Measurements from ENCODE around the gene ABLIM2. TPM values are rescaled to one million over a fixed set of nuclear protein-coding genes. Genes with fewer than 3 reads are reported as not detected.

Gene ABLIM2
- total RNA-seq, 4 donors from 2014 or later, result 9.2 to 24.0 (median 12.3) TPM

DNA sequence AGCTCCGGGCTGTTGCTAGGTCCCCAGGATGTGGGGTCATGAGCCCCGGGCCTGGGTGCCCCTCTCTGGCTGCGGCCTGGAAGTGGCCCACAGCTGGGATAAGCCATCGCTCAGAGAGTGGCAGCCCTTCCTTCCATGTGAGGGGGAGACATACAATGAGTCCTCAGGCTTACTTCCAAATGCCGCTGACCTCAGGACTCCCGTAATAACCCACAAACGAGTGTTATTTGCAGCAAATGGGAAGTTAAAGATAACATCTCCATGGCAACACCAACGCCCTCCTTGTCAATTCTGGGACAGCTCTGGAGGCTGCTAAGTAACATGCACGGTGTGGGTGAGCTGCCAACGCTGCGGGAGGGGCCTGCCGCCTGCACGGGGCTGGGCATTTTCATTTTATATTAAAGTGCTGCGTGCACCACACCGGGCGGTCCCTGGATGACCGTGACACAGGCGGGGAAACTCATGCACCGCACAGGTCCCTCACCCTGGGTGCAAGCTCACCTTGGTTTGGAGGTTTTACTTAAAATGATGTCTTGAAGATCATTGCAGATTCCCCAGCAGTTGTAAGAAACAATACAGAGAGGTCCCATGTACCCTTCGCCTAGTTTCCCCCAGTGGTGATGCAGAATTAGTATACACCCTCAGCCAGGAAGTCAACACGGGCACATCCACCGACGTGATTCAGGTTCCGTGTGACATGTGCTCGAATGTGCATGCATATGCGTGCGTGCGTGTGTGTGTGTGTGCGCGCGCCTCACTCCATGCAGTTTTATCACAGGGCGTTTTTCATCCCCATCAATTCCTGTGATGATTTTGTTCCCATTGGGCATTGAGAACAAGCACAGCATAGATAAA, 79.4 kb downstream of the ABLIM2 start:
- Histone ChIP-seq H3K27me3 (no peaks in the 10 kb centered on the region), H3K4me3 (replicated peaks in 1 of 3) (no peak overlapping the region), H3K27ac (no peak overlapping the region), H3K36me3 (no peaks in the 10 kb centered on the region), H3K9me3 (no peaks in the 10 kb centered on the region), H3K4me1 (peaks cover 0 to 17% of the 10 kb centered on the region in 2 donors)
- intact Hi-C loops (cut with DNase I), result no loop called here
- TF ChIP-seq, protein P1, sequence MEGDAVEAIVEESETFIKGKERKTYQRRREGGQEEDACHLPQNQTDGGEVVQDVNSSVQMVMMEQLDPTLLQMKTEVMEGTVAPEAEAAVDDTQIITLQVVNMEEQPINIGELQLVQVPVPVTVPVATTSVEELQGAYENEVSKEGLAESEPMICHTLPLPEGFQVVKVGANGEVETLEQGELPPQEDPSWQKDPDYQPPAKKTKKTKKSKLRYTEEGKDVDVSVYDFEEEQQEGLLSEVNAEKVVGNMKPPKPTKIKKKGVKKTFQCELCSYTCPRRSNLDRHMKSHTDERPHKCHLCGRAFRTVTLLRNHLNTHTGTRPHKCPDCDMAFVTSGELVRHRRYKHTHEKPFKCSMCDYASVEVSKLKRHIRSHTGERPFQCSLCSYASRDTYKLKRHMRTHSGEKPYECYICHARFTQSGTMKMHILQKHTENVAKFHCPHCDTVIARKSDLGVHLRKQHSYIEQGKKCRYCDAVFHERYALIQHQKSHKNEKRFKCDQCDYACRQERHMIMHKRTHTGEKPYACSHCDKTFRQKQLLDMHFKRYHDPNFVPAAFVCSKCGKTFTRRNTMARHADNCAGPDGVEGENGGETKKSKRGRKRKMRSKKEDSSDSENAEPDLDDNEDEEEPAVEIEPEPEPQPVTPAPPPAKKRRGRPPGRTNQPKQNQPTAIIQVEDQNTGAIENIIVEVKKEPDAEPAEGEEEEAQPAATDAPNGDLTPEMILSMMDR (IDR thresholded peaks at IDR 0.05), result no peak
- no peak for TF ChIP-seq POLR2A (IDR thresholded peaks at IDR 0.05)
- WGBS, 2 donors, result 71 to 73% methylated on average over 20 to 32 of the region's 32 CpGs
- DNase-seq, result no peak

DNA sequence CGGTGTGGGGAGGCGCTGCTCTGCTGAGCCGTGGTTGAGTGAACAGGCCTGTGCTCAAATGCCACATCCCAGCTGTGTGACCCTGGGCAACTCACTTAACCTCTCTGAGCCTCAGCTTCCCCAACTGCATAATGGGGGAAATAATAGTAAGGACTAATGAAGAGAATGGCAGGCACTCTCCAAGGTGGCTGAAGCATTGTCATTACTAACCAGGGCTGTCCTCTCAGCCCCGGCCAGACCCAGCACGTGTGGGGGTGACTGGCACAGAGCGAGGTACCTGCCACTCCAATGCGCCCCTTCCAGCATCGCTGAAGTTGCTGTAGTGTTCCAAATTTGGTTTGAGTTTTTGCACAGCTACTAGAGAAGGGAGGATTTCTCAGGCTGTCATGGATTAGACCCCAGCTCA, 80.0 kb downstream of the ABLIM2 start:
- Histone ChIP-seq H3K36me3 (no peaks in the 10 kb centered on the region), H3K27me3 (no peaks in the 10 kb centered on the region), H3K4me3 (replicated peaks in 1 of 3) (no peak overlapping the region), H3K9me3 (no peaks in the 10 kb centered on the region), H3K4me1 (peaks cover 0 to 17% of the 10 kb centered on the region in 2 donors), H3K27ac (no peak overlapping the region)
- no peak for DNase-seq
- intact Hi-C loops (cut with DNase I), result no loop called here
- WGBS, 2 donors, result 86 to 88% methylated on average over 5 to 8 of the region's 8 CpGs
- TF ChIP-seq POLR2A (IDR thresholded peaks at IDR 0.05), result no peak
- TF ChIP-seq, protein P1 (IDR thresholded peaks at IDR 0.05), result no peak

DNA sequence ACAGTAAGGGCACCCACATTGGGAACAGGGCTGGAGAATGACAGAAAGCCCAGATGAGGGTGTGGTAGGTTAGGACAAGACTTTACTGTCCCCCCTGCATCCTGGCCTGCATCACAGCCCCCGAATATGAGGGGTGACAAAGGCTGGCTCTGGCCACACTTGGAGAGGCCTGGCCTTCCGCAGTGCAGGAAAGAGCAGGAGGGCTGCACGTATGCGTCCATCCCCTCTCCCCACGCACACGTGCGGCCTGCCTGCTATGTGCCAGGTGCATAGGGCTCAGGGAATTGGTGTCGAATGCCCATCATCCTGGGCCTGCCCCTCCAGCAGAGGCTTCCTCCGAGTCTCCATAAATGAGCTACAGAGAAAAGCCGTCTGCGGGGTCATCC, 80.5 kb downstream of the ABLIM2 start:
- H3K4me3 ChIP-seq (replicated peaks in 1 of 3), result no peak overlapping the region
- H3K9me3 ChIP-seq, result no peaks in the 10 kb centered on the region
- TF ChIP-seq, protein P1 (IDR thresholded peaks at IDR 0.05), result no peak
- no peak for TF ChIP-seq POLR2A (IDR thresholded peaks at IDR 0.05)
- no peaks in the 10 kb centered on the region for H3K36me3 ChIP-seq
- intact Hi-C loops (cut with DNase I), result no loop called here
- no peaks in the 10 kb centered on the region for H3K27me3 ChIP-seq
- no peak overlapping the region for H3K27ac ChIP-seq
- no peak for DNase-seq
- WGBS, 2 donors, result 89 to 91% methylated on average over 11 of the region's 11 CpGs
- H3K4me1 ChIP-seq, result peaks cover 0 to 17% of the 10 kb centered on the region in 2 donors

DNA sequence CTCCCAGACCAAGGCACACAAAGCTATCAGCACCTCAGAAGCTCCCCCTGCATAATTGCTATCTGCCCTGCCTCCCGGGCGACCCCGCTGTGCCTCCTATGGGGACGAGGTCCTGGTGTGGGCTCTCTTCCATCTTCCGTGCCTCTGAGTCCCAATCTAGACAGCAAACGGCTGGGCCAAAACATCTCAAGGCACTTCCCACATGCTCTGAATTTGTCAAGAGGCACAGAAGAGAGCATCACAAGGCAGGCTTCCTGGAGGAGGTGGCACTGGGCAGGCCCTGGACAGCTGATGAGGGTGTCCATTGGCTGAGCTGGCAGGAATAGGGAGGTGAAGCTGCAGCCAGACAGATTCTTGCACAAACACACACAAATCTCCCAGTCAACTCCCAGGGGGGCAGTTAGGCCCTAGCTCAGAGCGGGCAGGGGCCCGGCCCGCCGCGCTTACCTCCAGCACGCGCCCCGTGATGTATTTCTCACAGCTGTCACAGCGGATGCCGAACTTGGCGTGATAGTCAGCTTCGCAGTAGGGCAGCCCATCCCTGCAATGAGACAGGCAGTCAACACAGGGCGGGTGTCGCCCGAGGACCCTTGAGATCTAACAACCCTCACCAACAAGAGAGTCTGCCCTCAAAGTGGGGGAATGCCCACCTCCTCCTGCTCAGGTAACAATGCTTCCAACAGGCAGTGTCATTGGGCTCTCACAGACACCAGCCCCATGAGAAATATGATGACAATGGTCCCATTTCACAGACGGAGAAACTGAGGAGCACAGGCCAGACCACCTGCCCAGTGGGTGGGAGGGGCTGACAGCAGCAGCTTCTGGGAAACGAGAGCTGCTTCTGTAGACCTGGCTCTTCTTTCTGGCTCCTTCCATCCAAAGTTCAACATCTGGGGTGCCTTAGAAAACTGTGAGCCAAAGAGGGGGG, 81.2 kb downstream of the ABLIM2 start:
- 92 to 95% methylated on average over 18 to 23 of the region's 23 CpGs for WGBS, 2 donors
- Histone ChIP-seq H3K9me3 (no peaks in the 10 kb centered on the region), H3K4me1 (peaks cover 0 to 12% of the 10 kb centered on the region in 2 donors), H3K27ac (no peak overlapping the region), H3K36me3 (no peaks in the 10 kb centered on the region), H3K4me3 (replicated peaks in 1 of 3) (no peak overlapping the region), H3K27me3 (no peaks in the 10 kb centered on the region)
- no peak for DNase-seq
- TF ChIP-seq POLR2A (IDR thresholded peaks at IDR 0.05), result no peak
- TF ChIP-seq, protein P1 (IDR thresholded peaks at IDR 0.05), result no peak
- intact Hi-C loops (cut with DNase I), result no loop called here
